Activated T-helper 9 cell treated with anti-CD3 and anti-CD28 coated beads, Interleukin-2, amount 50 U/mL, for 16 hours (primary cell): ENCODE measurements around the gene CALY.

Source experiments
- DNase-seq: peaks from one replicate; pipeline ENCODE4 v3.0.0-alpha.2; 2020; ENCODE audit warnings: low read depth

Gene CALY

GRCh38 chr10:133311570-133311969, 25.1 kb downstream of the CALY start:
- no peak for DNase-seq

- DNase-seq: no peak
Measured at GRCh38 chr10:133310789-133311188, 25.9 kb downstream of the CALY start.

GRCh38 chr10:133310399-133310755, 26.3 kb downstream of the CALY start:
- no peak for DNase-seq

DNA sequence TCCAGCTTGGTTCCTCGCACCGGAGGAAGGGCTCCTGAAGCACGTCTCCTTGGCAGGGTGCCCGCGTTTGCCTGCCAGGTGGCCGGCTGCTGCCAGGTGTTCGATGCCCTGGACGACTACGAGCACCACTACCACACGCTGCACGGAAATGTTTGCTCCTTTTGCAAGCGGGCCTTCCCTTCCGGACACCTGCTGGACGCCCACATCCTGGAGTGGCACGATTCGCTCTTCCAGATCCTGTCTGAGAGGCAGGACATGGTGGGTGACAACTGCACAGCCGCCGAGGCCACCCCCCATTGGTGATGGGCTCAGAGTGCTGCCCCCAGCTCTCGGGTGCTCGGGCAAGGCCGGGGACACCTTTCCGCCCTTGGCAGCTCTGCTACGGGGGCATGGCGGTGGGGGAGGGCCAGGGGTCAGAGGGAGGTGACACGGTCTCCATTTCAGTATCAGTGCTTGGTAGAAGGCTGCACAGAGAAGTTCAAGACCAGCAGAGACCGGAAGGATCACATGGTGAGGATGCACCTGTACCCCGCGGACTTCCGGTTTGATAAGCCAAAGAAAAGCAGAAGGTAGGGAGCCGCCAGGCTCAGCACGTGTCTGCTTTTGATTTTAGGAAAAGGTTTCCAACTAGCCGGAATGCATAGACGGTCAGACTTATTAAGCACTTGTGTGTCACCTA, 26.8 kb downstream of the CALY start:
- DNase-seq: no peak

- DNase-seq: peak; percentile 91
Measured at GRCh38 chr10:133309100-133309719, 27.5 kb downstream of the CALY start.

GRCh38 chr10:133308421-133309099, 28.1 kb downstream of the CALY start, which contains the start of the genes TUBGCP2 and ZNF511:
Gene TUBGCP2 (minus strand): TSS chr10:133308872. CDS start chr10:133302941, 5,931 bp downstream.
Gene ZNF511 (plus strand): TSS chr10:133308914. CDS start chr10:133308944, 30 bp downstream.
- peak; percentile 86 for DNase-seq

- peak; percentile 76 for DNase-seq
Measured at GRCh38 chr10:133307776-133308420, 28.8 kb downstream of the CALY start.

DNA sequence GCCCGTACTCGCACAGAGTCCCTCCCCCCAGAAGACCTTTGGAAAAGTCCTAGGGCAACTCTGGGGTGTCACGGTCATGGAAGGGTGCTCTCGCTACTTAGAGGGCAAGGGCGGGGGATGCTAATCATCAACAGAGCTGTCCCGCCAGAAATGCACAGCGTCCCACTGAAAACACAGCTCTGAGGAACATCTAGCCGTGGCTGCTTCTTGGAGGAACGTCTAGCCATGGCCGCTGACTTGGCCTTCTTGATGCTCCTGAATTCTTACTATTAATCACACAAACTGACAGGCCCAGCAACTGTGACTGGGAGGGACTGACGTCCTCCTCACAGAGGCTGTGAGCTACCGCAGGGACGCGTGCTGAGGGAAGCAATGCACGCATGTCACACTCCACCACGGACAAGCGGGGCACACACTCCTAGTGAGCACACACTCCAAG, 29.7 kb downstream of the CALY start:
- DNase-seq: no peak

GRCh38 chr10:133306097-133306476, 30.6 kb downstream of the CALY start:
- no peak for DNase-seq

DNA sequence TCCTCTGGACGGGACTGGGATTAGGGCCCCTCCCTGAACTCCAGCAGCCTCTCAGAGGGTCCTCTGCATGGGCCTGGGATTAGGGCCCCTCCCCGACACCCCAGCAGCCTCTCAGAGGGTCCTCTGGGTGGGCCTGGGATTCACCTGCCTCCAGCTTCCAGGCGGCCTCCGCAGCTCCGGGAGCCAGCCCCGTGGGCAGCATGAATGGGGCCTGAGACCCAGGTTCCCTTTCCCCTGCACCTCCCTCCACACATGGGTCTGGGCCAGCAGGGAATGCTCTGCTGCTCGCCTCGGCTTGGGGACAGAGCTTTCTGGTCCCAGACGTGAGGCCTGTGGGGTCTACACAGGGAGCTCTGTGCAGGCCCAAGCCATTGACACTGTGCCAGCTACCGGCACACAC, 33.5 kb downstream of the CALY start:
- DNase-seq: no peak

GRCh38 chr10:133302230-133302629, 34.5 kb downstream of the CALY start:
- no peak for DNase-seq

DNA sequence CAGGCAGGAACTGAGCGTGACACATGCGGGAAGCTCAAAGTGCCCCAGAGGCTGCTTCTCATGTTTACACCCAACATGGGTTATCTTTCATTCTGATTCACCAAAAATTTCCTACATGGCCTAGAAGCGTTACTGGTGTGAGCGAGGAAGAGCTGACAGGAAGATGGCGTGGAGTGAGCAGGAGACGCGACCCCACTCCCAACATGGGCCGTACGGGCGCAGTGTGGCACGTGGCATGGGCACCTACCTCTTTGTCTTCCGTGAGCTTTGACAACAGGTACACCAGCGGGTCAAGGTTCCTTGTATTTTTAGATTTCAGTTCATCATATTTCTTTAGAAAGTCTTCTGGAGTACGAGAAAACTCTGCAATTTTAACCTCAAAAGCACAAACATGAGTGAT, 37.0 kb downstream of the CALY start:
- no peak for DNase-seq

DNA sequence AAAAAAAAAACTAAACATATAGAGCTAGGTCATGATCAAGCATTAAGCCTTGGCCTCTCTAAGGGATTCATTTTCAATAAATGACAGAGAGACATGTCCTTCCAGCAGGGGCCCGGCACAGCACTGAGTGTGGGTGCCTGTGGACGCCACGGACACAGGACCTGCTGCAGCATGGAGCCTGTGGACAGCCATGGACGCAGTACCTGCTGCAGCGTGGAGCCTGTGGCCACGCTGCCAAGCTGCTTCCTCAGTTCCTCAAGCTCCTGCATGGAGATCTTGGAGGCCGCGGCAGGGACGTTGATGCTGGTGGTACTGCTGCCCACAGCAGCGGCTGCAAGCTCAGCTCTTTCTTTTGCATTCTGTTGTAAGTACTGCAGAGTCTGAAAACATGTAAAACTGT, 37.5 kb downstream of the CALY start:
- DNase-seq: no peak

GRCh38 chr10:133298466-133298865, 38.2 kb downstream of the CALY start:
- DNase-seq: no peak

GRCh38 chr10:133297504-133297903, 39.2 kb downstream of the CALY start:
- no peak for DNase-seq

DNA sequence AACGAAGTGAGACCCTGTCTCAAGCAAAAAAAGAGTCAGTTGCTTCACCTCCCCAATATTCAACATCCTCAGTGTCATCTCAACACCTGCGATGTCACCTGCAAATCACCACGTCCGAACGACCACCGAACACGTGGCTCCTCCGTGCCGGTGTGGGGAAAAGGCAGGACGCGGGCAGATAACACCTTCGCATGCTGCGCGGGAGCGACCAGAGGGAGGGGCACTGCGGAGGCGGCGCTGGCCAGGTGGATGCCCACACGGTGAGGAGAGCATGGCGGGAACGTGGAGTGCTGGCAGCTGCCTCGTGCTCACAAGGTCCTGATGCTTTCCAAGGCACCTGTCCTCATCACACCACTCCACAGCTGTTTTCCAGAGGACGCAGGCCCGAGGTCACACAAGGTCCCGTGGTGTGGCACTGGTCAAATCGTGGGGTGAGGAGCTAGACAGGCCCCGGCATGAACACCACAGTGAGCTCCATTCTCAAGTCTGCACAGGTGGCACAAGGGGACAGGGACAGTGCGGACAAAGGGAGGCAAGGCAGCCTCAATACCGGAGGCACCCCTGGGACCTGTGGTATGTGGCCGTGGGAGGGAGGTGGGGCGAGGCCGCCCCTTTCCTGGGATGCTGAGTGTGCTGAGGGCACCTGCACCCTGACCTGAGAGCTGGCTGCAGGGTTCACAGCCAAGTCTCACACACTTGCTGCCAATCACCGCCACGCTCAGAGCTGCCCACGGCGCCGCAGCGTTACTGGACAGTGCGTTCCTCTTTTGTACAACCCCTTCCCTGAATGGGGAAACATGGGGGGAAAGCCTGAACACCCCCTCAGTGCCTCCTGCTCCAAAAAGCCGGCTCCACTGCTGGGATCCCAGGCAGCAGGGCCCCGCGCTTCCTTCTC, 41.0 kb downstream of the CALY start:
- DNase-seq: no peak

DNA sequence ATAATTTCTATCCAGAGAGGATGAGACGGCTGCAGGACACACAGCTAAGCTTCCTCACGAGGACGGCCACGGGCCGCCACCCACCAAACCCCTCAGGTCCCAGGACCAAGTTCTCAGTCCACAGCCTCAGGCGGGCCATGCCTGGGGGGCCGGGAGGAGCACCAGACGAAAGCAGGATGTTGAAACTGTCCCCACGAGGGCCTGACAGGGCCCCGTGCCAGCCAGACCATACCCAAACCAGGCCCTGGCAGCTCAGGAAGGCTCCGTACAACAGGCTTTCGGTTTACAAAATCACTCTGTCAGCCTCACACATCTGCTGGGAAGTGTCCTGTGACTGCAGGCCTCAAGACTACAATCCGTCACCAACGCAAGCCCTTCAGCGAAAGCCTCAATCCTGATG, 42.5 kb downstream of the CALY start:
- DNase-seq: no peak

- no peak for DNase-seq
Measured at GRCh38 chr10:133293810-133294119, 42.9 kb downstream of the CALY start.

DNA sequence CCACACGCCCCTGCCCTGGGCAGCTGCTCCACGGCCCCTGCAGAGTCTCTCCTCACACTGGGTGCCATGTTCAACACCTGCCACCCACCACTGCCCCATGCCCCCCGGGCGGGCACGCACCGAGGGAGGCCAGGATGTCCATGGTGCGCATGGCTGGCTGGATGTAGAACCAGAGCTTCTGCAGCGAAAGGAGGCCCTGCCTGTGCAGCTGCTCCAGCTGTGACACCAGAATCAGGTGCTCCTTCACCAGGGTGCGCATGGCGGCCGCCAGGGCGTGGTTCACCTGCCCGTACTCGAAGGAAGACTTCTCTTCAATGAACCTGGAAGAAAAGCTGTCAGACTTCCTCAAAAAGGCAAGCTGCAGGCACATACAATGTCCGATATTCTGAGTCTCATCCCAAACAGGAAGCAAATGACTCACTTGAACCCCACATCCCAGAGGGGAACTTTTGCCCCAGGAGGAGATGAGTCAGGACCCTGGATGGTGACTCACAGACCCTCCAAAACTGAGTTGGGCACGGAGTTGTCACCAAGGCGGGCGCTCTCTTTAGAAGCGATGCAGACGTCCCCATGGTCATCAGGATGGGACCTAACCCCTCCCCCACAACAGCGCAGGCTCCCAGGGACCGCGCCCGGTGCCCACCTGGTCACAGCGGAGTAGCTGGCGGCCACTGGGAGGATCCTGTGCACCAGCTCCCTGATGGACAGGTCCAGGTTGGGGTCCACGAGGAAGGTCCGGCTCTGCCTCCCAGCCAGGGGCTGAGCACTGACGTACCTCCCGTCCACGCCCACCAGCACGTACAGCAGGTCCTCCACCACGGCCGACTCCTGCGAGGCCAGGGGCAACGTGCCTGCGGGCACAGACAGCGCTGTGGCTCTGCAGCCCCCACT, 43.5 kb downstream of the CALY start:
- DNase-seq: no peak

- DNase-seq: no peak
Measured at GRCh38 chr10:133289761-133290160, 46.9 kb downstream of the CALY start.
